HepG2 (cell line): ENCODE results near the gene CCDC17. TPM values are rescaled to one million over a fixed set of nuclear protein-coding genes. Genes with fewer than 3 reads are reported as not detected.

ENCODE experiments used
- AFF4 ChIP-seq: sonication (generic); formaldehyde crosslinking; IDR thresholded peaks from 2 replicates; pipeline ENCODE4 v1.4.0; 2020; ENCODE audit warnings: missing genetic modification reagents
- ARID5B ChIP-seq: IDR thresholded peaks from 2 replicates; pipeline ENCODE4 v1.4.0; 2020; ENCODE audit warnings: mild to moderate bottlenecking, missing genetic modification reagents
- GATAD1 ChIP-seq: IDR thresholded peaks from 2 replicates; pipeline ENCODE4 v1.6.1; 2016; ENCODE audit warnings: missing genetic modification reagents, missing compliant biosample characterization
- HMGA1 ChIP-seq: sonication (generic); formaldehyde crosslinking; conservative IDR thresholded peaks from 2 replicates; pipeline ENCODE4 v1.4.0; 2020; ENCODE audit warnings: missing genetic modification reagents
- HMGXB3 ChIP-seq: sonication (generic); formaldehyde crosslinking; IDR thresholded peaks from 2 replicates; pipeline ENCODE4 v1.4.0; 2020; ENCODE audit warnings: missing genetic modification reagents, borderline replicate concordance
- JUN ChIP-seq: sonication (generic); formaldehyde crosslinking; IDR thresholded peaks from 2 replicates; pipeline ENCODE4 v1.4.0; 2020; ENCODE audit warnings: mild to moderate bottlenecking, missing genetic modification reagents
- PBX3 ChIP-seq: sonication (generic); formaldehyde crosslinking; IDR thresholded peaks from 2 replicates; pipeline ENCODE4 v1.8.1; 2023; ENCODE audit warnings: missing genetic modification reagents, inconsistent platforms, borderline replicate concordance
- RBAK ChIP-seq: sonication (generic); formaldehyde crosslinking; IDR thresholded peaks from 2 replicates; pipeline ENCODE4 v1.5.1; 2020; ENCODE audit warnings: mild to moderate bottlenecking, missing genetic modification reagents
- RBM22 ChIP-seq: fragments of 200-400 bp; formaldehyde crosslinking; optimal IDR thresholded peaks from 2 replicates; pipeline ENCODE3; 2017; ENCODE audit warnings: mild to moderate bottlenecking, low read length, moderate library complexity
- SIX1 ChIP-seq: sonication (generic); formaldehyde crosslinking; IDR thresholded peaks from 2 replicates; pipeline ENCODE4 v1.4.0; 2020; ENCODE audit warnings: missing genetic modification reagents, borderline replicate concordance
- UBTF ChIP-seq: sonication (generic); formaldehyde crosslinking; IDR thresholded peaks from 2 replicates; pipeline ENCODE4 v1.4.0; 2020; ENCODE audit warnings: mild to moderate bottlenecking, missing genetic modification reagents
- polyA plus RNA-seq, 8 experiments: library from polyadenylated mRNA; depleted of rRNA in 3 of 8; stranded (reverse) in 7 of 8; unstranded in 1 of 8; fragments of >200 nt; fragmentation: Illumina TruSeq in 4 of 8; extraction: Trizol in 4 of 8; gene quantifications; 2 replicates each; pipeline versions ENCODE4 v1.2.1 to v1.2.3, GENCODE V29; 2011 to 2016; ENCODE audit warnings: low read depth in 4 of 8, missing spikeins in 1 of 8, mixed read lengths in 1 of 8; ENCODE audit not compliant: insufficient read depth in 1 of 8
- total RNA-seq, 5 experiments: library from RNA; depleted of rRNA; stranded (reverse); fragments of >200 nt; fragmentation: Illumina TruSeq; extraction: Trizol; gene quantifications; 2 replicates each; pipeline ENCODE4 v1.2.3, GENCODE V29; 2016; ENCODE audit warnings: low read depth in 1 of 5

CCDC17 gene
- total and polyA plus RNA-seq, 2 of the 13 experiments (the other 11 are each of a cell fraction or from before 2014, with no cell fraction given): 1.5 to 3.3 TPM

GRCh38 chr1:45621895-45622523 lies 1.8 kb downstream of the CCDC17 start (continued):
- TF ChIP-seq PBX3 (CRISPR knock-in tag) (no peak), HMGA1 (no peak), RBM22 (peak; percentile 43), HMGXB3 (CRISPR knock-in tag) (no peak), AFF4 (CRISPR knock-in tag) (no peak), JUN (no peak), UBTF (no peak), SIX1 (no peak), ARID5B (CRISPR knock-in tag) (no peak), RBAK (no peak), GATAD1 (CRISPR knock-in tag) (no peak)
